GM12891 (cell line): ENCODE results near the gene SLC25A29.

Experiments used
- POLR2A ChIP-seq: IDR thresholded peaks from 2 replicates; pipeline ENCODE4 v1.6.1; 2011; ENCODE audit warnings: low read depth, low read length, control low read depth
- POLR2AphosphoS5 ChIP-seq: IDR thresholded peaks from 2 replicates; pipeline ENCODE4 v1.6.1; 2011; ENCODE audit warnings: low read depth, low read length, control low read depth
- SPI1 ChIP-seq: IDR thresholded peaks from 2 replicates; pipeline ENCODE4 v1.6.1; 2011; ENCODE audit warnings: low read depth, low read length, control low read depth

GRCh38 chr14:100246809-100247428 lies 59.3 kb downstream of the SLC25A29 start:
- TF ChIP-seq POLR2A (no peak), SPI1 (no peak), POLR2AphosphoS5 (no peak)
